Thoracic aorta (tissue), 2 donors: Measurements from ENCODE around the gene SHISA6. TPM values are rescaled to one million over a fixed set of nuclear protein-coding genes. Genes with fewer than 3 reads are reported as not detected.

Experiments used
- ATAC-seq: fragments of 150-250 bp; one replicate; pipeline ENCODE4 v1.8.0; 2017; ENCODE audit warnings: low read depth; ENCODE audit not compliant: insufficient number of reproducible peaks, low FRiP score
- DNase-seq: peaks from one replicate; pipeline ENCODE4 v3.0.0-alpha.2; 2020; ENCODE audit warnings: low spot score
- H3K27ac ChIP-seq, 2 donors: fragments of 200-600 bp; sonication (generic); 1 replicate in 1 of 2; 2 replicates in 1 of 2; pipeline ENCODE4 v1.5.1; 2016; ENCODE audit warnings: mild to moderate bottlenecking in 2 of 2, moderate library complexity in 2 of 2
- H3K27me3 ChIP-seq: fragments of 200-600 bp; sonication (generic); replicated peaks from 2 replicates; pipeline ENCODE4 v1.6.0; 2016; ENCODE audit warnings: mild to moderate bottlenecking; ENCODE audit not compliant: insufficient read depth
- H3K36me3 ChIP-seq: fragments of 200-600 bp; sonication (generic); one replicate; pipeline ENCODE4 v1.5.1; 2016
- H3K4me1 ChIP-seq, 2 donors: fragments of 200-600 bp; sonication (generic); 1 replicate in 1 of 2; 2 replicates in 1 of 2; pipeline versions ENCODE4 v1.5.1 to v1.6.0; 2016; ENCODE audit warnings: low read depth in 2 of 2, mild to moderate bottlenecking in 1 of 2; ENCODE audit not compliant: control insufficient read depth in 1 of 2
- H3K4me3 ChIP-seq: fragments of 200-600 bp; sonication (generic); 2 replicates; pipeline ENCODE4 v1.5.1; 2016; ENCODE audit warnings: mild to moderate bottlenecking
- H3K9me3 ChIP-seq: fragments of 200-600 bp; sonication (generic); 2 replicates; pipeline ENCODE4 v1.5.1; 2016
- total RNA-seq, 2 donors: library from RNA; depleted of rRNA; stranded (reverse); fragments of >200 nt; gene quantifications; one replicate each; pipeline versions ENCODE4 v1.1.0 to v1.2.3, GENCODE V29; 2016
- TF ChIP-seq, protein P1 (sequence below): fragments of 200-600 bp; sonication (generic); IDR thresholded peaks from one replicate; pipeline ENCODE4 v1.5.1; 2019; ENCODE audit warnings: antibody characterized with exemption

Gene SHISA6
- total RNA-seq, 2 donors from 2014 or later, result under 0.01 TPM; not detected in 1

DNA sequence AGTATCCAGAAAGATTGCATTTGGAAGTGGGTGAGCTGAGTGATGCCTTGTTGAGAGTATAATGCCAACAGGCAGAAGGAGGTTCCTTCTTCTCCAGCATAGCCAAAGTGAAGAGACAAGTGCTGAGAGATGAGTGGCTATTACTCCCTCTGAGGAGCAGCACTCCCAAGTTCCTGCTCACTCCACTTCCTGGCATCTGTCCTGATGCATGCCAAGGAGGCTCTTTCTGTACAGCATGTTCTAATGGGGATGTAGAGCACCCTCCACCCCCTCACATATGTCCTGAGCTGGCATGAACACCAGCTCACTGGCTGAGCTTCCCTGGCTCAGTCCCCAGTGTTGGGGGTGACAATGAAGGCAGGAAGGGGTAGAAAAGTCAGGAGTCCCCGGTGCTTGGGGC is 313.0 kb downstream of the SHISA6 start:
- Histone ChIP-seq H3K27me3 (no peaks in the 10 kb centered on the region), H3K27ac (no peak overlapping the region), H3K4me3 (no peak overlapping the region), H3K4me1 (no peaks in the 10 kb centered on the region), H3K36me3 (no peaks in the 10 kb centered on the region), H3K9me3 (no peaks in the 10 kb centered on the region)
- ATAC-seq (no peak), DNase-seq (no peak)
- TF ChIP-seq, protein P1, sequence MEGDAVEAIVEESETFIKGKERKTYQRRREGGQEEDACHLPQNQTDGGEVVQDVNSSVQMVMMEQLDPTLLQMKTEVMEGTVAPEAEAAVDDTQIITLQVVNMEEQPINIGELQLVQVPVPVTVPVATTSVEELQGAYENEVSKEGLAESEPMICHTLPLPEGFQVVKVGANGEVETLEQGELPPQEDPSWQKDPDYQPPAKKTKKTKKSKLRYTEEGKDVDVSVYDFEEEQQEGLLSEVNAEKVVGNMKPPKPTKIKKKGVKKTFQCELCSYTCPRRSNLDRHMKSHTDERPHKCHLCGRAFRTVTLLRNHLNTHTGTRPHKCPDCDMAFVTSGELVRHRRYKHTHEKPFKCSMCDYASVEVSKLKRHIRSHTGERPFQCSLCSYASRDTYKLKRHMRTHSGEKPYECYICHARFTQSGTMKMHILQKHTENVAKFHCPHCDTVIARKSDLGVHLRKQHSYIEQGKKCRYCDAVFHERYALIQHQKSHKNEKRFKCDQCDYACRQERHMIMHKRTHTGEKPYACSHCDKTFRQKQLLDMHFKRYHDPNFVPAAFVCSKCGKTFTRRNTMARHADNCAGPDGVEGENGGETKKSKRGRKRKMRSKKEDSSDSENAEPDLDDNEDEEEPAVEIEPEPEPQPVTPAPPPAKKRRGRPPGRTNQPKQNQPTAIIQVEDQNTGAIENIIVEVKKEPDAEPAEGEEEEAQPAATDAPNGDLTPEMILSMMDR, result no peak

DNA sequence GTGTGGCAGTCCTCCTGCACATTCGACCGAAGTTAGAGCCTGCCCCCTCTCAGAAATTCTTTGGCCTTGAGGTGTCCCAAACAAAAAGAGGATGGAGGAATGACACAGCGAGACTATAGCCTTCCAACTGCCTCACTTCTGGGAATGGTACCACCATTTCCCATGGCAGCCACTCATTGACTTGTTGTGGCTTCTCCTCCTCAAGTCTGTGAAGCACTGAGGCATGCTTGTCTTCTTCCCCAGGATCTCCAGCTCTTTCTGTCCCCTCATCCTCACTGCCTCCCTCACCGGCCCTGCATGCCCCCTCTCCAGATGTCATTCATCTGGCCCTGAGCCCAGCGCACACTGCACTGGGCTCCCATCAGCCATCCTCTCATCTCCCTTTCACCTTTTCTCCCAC is 313.5 kb downstream of the SHISA6 start:
- ATAC-seq (no peak), DNase-seq (no peak)
- H3K9me3 ChIP-seq, result no peaks in the 10 kb centered on the region
- no peak overlapping the region for H3K4me3 ChIP-seq
- H3K27ac ChIP-seq, result no peak overlapping the region
- H3K4me1 ChIP-seq, result no peaks in the 10 kb centered on the region
- H3K27me3 ChIP-seq, result no peaks in the 10 kb centered on the region
- no peaks in the 10 kb centered on the region for H3K36me3 ChIP-seq
- TF ChIP-seq, protein P1, result no peak

DNA sequence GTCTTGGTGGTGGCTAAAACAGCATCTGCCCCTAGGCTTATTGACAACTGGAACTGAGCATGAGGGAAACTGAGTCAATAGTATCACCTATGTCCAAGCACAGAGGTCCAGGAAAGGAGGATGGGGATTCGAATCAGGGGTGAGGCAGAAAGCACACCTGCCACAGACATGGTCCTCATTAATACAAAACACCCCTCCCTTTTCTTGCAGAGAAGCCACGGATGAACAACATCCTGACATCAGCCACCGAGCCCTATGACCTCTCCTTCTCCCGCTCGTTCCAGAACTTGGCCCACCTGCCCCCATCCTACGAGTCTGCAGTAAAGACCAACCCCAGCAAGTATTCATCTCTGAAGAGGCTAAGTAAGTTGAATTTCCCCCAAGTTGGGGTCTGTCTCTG is 314.5 kb downstream of the SHISA6 start:
- DNase-seq, result no peak

DNA sequence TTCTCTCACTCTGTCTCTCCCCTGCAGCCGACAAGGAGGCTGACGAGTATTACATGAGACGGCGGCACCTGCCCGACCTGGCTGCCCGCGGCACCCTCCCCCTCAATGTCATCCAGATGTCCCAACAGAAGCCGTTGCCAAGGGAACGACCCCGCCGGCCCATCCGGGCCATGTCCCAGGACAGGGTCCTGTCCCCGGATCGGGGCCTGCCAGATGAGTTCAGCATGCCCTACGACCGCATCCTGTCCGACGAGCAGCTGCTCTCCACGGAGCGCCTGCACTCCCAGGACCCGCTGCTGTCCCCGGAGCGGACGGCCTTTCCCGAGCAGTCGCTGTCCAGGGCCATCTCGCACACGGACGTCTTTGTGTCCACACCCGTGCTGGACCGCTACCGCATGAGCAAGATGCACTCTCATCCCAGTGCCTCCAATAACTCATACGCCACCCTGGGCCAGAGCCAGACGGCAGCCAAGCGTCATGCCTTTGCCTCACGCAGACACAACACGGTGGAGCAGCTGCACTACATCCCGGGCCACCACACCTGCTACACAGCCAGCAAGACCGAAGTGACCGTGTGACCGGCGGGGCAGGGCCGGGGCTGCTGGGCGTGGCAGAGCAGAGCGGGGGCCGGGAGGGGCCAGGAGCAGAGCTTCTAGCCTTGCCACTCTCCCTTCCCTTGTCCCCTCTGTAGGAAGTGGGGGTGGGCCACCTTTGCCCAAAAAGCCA is 316.9 kb downstream of the SHISA6 start:
- no peak for ATAC-seq
- Histone ChIP-seq H3K4me3 (no peak overlapping the region), H3K27me3 (no peaks in the 10 kb centered on the region), H3K9me3 (no peaks in the 10 kb centered on the region), H3K4me1 (no peaks in the 10 kb centered on the region), H3K27ac (no peak overlapping the region), H3K36me3 (no peaks in the 10 kb centered on the region)
- TF ChIP-seq, protein P1, result no peak
- no peak for DNase-seq

More for the DNA sequence above, 314.5 kb downstream of the SHISA6 start:
- H3K4me1 ChIP-seq, result no peaks in the 10 kb centered on the region
- no peak overlapping the region for H3K27ac ChIP-seq
- TF ChIP-seq, protein P1, result no peak
- no peak overlapping the region for H3K4me3 ChIP-seq
- no peak for ATAC-seq
- no peaks in the 10 kb centered on the region for H3K36me3 ChIP-seq
- no peaks in the 10 kb centered on the region for H3K9me3 ChIP-seq
- no peaks in the 10 kb centered on the region for H3K27me3 ChIP-seq

DNA sequence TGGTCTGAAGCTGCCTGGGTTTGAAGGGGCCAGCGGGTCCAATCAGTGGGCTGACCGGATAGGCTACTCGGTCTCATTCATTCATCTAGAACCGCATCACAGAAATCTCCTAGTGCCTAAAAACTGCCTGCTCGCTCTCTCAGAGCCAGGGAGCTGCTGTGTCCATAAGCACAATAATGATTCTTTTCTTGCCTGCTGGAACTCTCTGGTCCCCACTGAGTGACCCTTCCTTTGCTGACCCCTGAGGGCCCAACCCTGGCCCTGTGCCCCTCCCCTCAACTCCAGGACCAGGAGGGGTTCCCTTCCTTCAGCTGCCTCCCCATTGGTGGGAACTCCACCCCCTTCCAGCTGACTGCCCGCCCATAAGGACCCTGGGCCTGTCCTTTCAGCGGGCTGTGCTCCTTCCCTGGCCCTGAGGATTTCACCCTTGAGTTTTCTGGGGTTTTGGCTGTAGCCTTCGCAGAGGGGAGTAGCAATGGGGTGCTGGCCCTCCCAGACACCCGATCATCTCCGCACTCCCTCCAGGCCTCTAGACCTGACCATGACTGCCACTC is 317.7 kb downstream of the SHISA6 start:
- ATAC-seq (no peak), DNase-seq (no peak)
- H3K9me3 ChIP-seq, result no peaks in the 10 kb centered on the region
- H3K36me3 ChIP-seq, result no peaks in the 10 kb centered on the region
- H3K27ac ChIP-seq, result no peak overlapping the region
- no peaks in the 10 kb centered on the region for H3K4me1 ChIP-seq
- H3K27me3 ChIP-seq, result no peaks in the 10 kb centered on the region
- TF ChIP-seq, protein P1, result no peak
- no peak overlapping the region for H3K4me3 ChIP-seq
